GM23338 (cell line): ENCODE results near the gene EPB41L5. TPM values are rescaled to one million over a fixed set of nuclear protein-coding genes. Genes with fewer than 3 reads are reported as not detected.

Source experiments
- ATAC-seq: fragments of 200-7000 bp; cut with Tn5 transposase; 3 replicates; pipeline ENCODE4 v1.9.1; 2020
- DNase-seq: peaks from one replicate; pipeline ENCODE4 v3.0.0-alpha.2; 2015; ENCODE audit warnings: low spot score
- H2AFZ ChIP-seq: fragments of 200-600 bp; sonication (generic); 2 replicates; pipeline ENCODE4 v1.8.0; 2016; ENCODE audit warnings: antibody characterized with exemption, mild to moderate bottlenecking, moderate library complexity
- H3F3A ChIP-seq: fragments of 200-600 bp; sonication (generic); replicated peaks from 2 replicates; pipeline ENCODE4 v1.8.0; 2017; ENCODE audit warnings: antibody characterized with exemption, mixed run types, low read depth
- H3K27ac ChIP-seq: fragments of 200-600 bp; sonication (generic); 2 replicates; pipeline ENCODE4 v1.6.1; 2016; ENCODE audit warnings: low read depth
- H3K27me3 ChIP-seq: fragments of 200-600 bp; sonication (generic); 2 replicates; pipeline ENCODE4 v1.8.0; 2016; ENCODE audit warnings: mild to moderate bottlenecking, mixed run types, moderate library complexity; ENCODE audit not compliant: insufficient read depth
- H3K36me3 ChIP-seq: fragments of 200-600 bp; sonication (generic); 2 replicates; pipeline ENCODE4 v1.8.0; 2016; ENCODE audit warnings: mild to moderate bottlenecking; ENCODE audit not compliant: insufficient read depth
- H3K4me1 ChIP-seq: fragments of 200-600 bp; sonication (generic); 2 replicates; pipeline ENCODE4 v1.8.0; 2016; ENCODE audit warnings: mild to moderate bottlenecking, moderate library complexity; ENCODE audit not compliant: insufficient read depth
- H3K4me2 ChIP-seq: fragments of 200-600 bp; sonication (generic); 2 replicates; pipeline ENCODE4 v1.7.1; 2017; ENCODE audit warnings: mixed run types
- H3K4me3 ChIP-seq: fragments of 200-600 bp; sonication (generic); 2 replicates; pipeline ENCODE4 v1.6.1; 2016; ENCODE audit warnings: mixed run types
- H3K79me2 ChIP-seq: fragments of 200-600 bp; sonication (generic); replicated peaks from 2 replicates; pipeline ENCODE4 v1.8.0; 2017; ENCODE audit warnings: mild to moderate bottlenecking; ENCODE audit not compliant: insufficient read depth
- H3K9me2 ChIP-seq: fragments of 200-600 bp; sonication (generic); 2 replicates; pipeline ENCODE4 v1.8.0; 2017; ENCODE audit not compliant: insufficient read depth
- H4K20me1 ChIP-seq: fragments of 200-600 bp; sonication (generic); replicated peaks from 2 replicates; pipeline ENCODE4 v1.8.0; 2017; ENCODE audit warnings: mild to moderate bottlenecking; ENCODE audit not compliant: insufficient read depth
- H3K27ac Mint-ChIP-seq: 2 replicates; pipeline ENCODE4 v1.8.0; 2020; ENCODE audit warnings: inconsistent platforms, mild to moderate bottlenecking, moderate library complexity, mixed read lengths
- H3K27me3 Mint-ChIP-seq: 3 replicates; pipeline ENCODE4 v1.8.0; 2022; ENCODE audit warnings: low read depth, mild to moderate bottlenecking, moderate library complexity, mixed read lengths, inconsistent platforms; ENCODE audit not compliant: insufficient read depth, poor library complexity
- H3K36me3 Mint-ChIP-seq: 3 replicates; pipeline ENCODE4 v1.8.0; 2021; ENCODE audit warnings: low read depth, mild to moderate bottlenecking, inconsistent platforms, moderate library complexity, mixed read lengths
- H3K4me1 Mint-ChIP-seq: 3 replicates; pipeline ENCODE4 v1.8.0; 2020; ENCODE audit warnings: mild to moderate bottlenecking, inconsistent platforms, mixed read lengths
- H3K4me3 Mint-ChIP-seq: 3 replicates; pipeline ENCODE4 v1.8.0; 2021; ENCODE audit warnings: moderate library complexity, mild to moderate bottlenecking, inconsistent platforms, mixed read lengths
- H3K9me3 Mint-ChIP-seq: 3 replicates; pipeline ENCODE4 v1.8.0; 2020; ENCODE audit warnings: moderate library complexity, mild to moderate bottlenecking, inconsistent platforms, mixed read lengths
- CREB1 ChIP-seq: fragments of 250-450 bp; sonication (Bioruptor Pico); IDR thresholded peaks from 2 replicates; pipeline ENCODE4 v1.5.0; 2020; ENCODE audit warnings: low read depth, mild to moderate bottlenecking, moderate library complexity
- CTCF ChIP-seq, 2 experiments: fragments of 200-600 bp in 1 of 2; sonication (generic) in 1 of 2; conservative IDR thresholded peaks; 2 replicates each; pipeline versions ENCODE4 v1.5.1 to v1.6.1; 2016 to 2017; ENCODE audit warnings: antibody characterized with exemption in 2 of 2, low read depth in 2 of 2, mild to moderate bottlenecking in 2 of 2, moderate library complexity in 1 of 2
- ETS1 ChIP-seq: IDR thresholded peaks from 2 replicates; pipeline ENCODE4 v1.6.1; 2016; ENCODE audit warnings: antibody characterized with exemption
- EZH2phosphoT487 ChIP-seq: fragments of 200-600 bp; sonication (generic); IDR thresholded peaks from one replicate; pipeline ENCODE4 v1.8.1; 2018; ENCODE audit warnings: antibody characterized with exemption; ENCODE audit not compliant: unreplicated experiment
- JUNB ChIP-seq: IDR thresholded peaks from one replicate; pipeline ENCODE4 v1.6.1; 2016; ENCODE audit warnings: antibody characterized with exemption; ENCODE audit not compliant: unreplicated experiment
- NANOG ChIP-seq: IDR thresholded peaks from 2 replicates; pipeline ENCODE4 v1.6.1; 2016; ENCODE audit warnings: antibody characterized with exemption, borderline replicate concordance
- POLR2AphosphoS5 ChIP-seq: IDR thresholded peaks from 2 replicates; pipeline ENCODE4 v1.6.1; 2016; ENCODE audit warnings: antibody characterized with exemption, low read depth
- REST ChIP-seq: IDR thresholded peaks from one replicate; pipeline ENCODE4 v1.6.1; 2018; ENCODE audit warnings: antibody characterized with exemption; ENCODE audit not compliant: unreplicated experiment
- STAT1 ChIP-seq: IDR thresholded peaks from one replicate; pipeline ENCODE4 v1.6.1; 2016; ENCODE audit warnings: antibody characterized with exemption; ENCODE audit not compliant: unreplicated experiment
- ZNF331 ChIP-seq: fragments of 250-450 bp; sonication (Bioruptor Pico); IDR thresholded peaks from 2 replicates; pipeline ENCODE4 v1.5.0; 2020; ENCODE audit warnings: low read depth, mild to moderate bottlenecking, moderate library complexity
- polyA plus RNA-seq: library from polyadenylated mRNA; unstranded; fragments of >200 nt; fragmentation: Nextera tagmentation; extraction: Ambion mirVana; gene quantifications from 2 replicates; pipeline ENCODE4 v1.2.1, GENCODE V29; 2016
- total RNA-seq: library from RNA; depleted of rRNA; stranded (reverse); fragments of >200 nt; shearing (Covaris generic); gene quantifications from 2 replicates; pipeline ENCODE4 v1.2.3, GENCODE V29; 2014

EPB41L5 gene
- total and polyA plus RNA-seq, 2 experiments from 2014 or later = 15.5 to 35.4 TPM

DNA sequence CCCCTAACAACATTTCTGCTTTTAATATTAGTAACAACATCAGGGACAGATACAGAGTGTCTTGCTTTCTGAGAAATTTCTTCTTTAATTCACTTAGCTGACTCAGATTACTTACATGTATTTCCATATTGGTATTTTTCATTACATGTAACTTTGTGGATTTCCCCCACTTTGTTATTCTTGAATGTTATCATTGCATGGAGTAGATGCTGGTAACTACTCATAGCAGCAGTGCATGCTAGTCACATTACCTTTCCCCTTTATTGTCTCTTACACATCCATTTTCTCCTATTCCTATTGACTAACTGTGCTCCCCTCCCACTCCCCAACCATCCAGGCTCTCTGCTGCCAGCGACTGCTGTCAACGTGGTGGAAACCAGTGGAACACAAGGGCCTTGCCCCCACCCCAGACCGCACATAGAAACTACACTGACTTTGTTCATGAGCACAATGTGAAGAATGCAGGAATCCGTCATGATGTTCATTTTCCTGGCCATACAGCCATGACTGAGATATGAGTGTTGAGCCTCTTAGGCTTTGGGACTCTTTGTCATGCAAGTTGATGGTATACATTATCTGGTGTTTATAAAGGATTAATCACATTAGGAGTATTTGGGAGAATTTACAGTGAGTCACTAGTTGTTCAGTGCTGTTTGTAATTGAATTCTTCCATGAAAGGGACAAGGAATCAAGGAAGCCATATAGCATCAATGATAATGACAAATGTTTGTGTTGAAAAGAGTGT, 91.0 kb downstream of the EPB41L5 start:
- H2AFZ ChIP-seq = no peak overlapping the region
- H4K20me1 ChIP-seq = no peaks in the 10 kb centered on the region
- no peaks in the 10 kb centered on the region for H3F3A ChIP-seq
- H3K27me3 Mint-ChIP-seq = no peaks in the 10 kb centered on the region
- peak overlapping the region; percentile 62; the same call in 1 of the 2 replicates for H3K27ac Mint-ChIP-seq
- DNase-seq (no peak), ATAC-seq (no peak)
- no peak overlapping the region for H3K4me3 Mint-ChIP-seq
- no peak overlapping the region for H3K4me3 ChIP-seq
- peaks cover 3% of the 10 kb centered on the region; the same call in 1 of the 3 replicates for H3K36me3 Mint-ChIP-seq
- TF ChIP-seq EZH2phosphoT487 = no peak
- TF ChIP-seq STAT1 = no peak
- no peak for TF ChIP-seq ETS1
- TF ChIP-seq REST = no peak
- no peak for TF ChIP-seq NANOG
- no peak for TF ChIP-seq CTCF (conservative IDR thresholded peaks at IDR 0.05; ENCODE audit: low read depth in 2 of 2)
- no peak for TF ChIP-seq ZNF331 (CRISPR knock-in tag)
- no peak for TF ChIP-seq POLR2AphosphoS5
- TF ChIP-seq JUNB = no peak
- no peak for TF ChIP-seq CREB1 (CRISPR knock-in tag)
- H3K4me1 Mint-ChIP-seq = no peaks in the 10 kb centered on the region
- H3K4me1 ChIP-seq = no peaks in the 10 kb centered on the region
- no peak overlapping the region for H3K4me2 ChIP-seq
- H3K9me3 Mint-ChIP-seq = no peaks in the 10 kb centered on the region
- no peaks in the 10 kb centered on the region for H3K27me3 ChIP-seq
- H3K27ac ChIP-seq = no peak overlapping the region
- no peaks in the 10 kb centered on the region for H3K79me2 ChIP-seq
- no peaks in the 10 kb centered on the region for H3K9me2 ChIP-seq
- H3K36me3 ChIP-seq = no peaks in the 10 kb centered on the region
